Thyroid gland (tissue), 4 donors: ENCODE measurements around the gene ADARB2.

ENCODE experiments used
- POLR2A ChIP-seq, 2 donors: fragments of 450-650 bp; IDR thresholded peaks; one replicate each; pipeline ENCODE4 v1.6.1; 2017; ENCODE audit warnings: antibody characterized with exemption in 2 of 2, mild to moderate bottlenecking in 2 of 2, moderate library complexity in 1 of 2
- TF ChIP-seq, protein P1 (sequence below), 6 experiments: fragments of 200-600 bp in 3 of 6; fragments of 450-650 bp in 3 of 6; sonication (generic) in 3 of 6; IDR thresholded peaks; one replicate each; pipeline ENCODE4 v1.5.1; 2016 to 2019; ENCODE audit warnings: antibody characterized with exemption in 6 of 6, mild to moderate bottlenecking in 2 of 6, inconsistent platforms in 1 of 6, moderate library complexity in 1 of 6

DNA sequence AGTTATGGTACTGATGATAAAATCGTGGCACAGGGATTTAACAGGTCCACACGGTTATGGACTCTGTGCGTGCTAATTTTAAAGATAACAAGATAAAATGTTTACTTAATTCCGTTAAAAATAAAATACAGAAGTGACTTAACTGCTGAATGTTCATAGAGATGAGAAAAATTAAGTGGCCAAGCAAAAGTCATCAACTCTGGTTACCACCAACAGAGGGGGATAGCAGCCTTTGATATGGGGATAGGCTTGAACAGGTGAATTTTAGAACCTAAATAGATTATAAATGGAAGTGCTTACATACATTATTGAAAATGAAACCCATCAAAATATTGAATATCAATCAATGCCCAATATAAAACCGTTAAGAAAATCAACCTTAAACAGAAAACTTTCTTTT, 436.2 kb downstream of the ADARB2 start:
- TF ChIP-seq, protein P1, sequence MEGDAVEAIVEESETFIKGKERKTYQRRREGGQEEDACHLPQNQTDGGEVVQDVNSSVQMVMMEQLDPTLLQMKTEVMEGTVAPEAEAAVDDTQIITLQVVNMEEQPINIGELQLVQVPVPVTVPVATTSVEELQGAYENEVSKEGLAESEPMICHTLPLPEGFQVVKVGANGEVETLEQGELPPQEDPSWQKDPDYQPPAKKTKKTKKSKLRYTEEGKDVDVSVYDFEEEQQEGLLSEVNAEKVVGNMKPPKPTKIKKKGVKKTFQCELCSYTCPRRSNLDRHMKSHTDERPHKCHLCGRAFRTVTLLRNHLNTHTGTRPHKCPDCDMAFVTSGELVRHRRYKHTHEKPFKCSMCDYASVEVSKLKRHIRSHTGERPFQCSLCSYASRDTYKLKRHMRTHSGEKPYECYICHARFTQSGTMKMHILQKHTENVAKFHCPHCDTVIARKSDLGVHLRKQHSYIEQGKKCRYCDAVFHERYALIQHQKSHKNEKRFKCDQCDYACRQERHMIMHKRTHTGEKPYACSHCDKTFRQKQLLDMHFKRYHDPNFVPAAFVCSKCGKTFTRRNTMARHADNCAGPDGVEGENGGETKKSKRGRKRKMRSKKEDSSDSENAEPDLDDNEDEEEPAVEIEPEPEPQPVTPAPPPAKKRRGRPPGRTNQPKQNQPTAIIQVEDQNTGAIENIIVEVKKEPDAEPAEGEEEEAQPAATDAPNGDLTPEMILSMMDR (IDR thresholded peaks at IDR 0.05): no peak
- TF ChIP-seq POLR2A (IDR thresholded peaks at IDR 0.05): no peak
